BE2C (cell line): ENCODE results near the gene MAGI2.

Experiments used
- DNase-seq: peaks from one replicate; pipeline ENCODE4 v3.0.0-alpha.2; 2020
- H3K27me3 ChIP-seq: fragments of 250-450 bp; sonication (Bioruptor Pico); 2 replicates; pipeline ENCODE4 v1.5.1; 2020; ENCODE audit warnings: mild to moderate bottlenecking
- H3K36me3 ChIP-seq: fragments of 250-450 bp; sonication (Bioruptor Pico); 2 replicates; pipeline ENCODE4 v1.5.1; 2020; ENCODE audit warnings: mild to moderate bottlenecking
- H3K4me1 ChIP-seq: fragments of 250-450 bp; sonication (Bioruptor Pico); 2 replicates; pipeline ENCODE4 v1.5.1; 2020
- H3K4me3 ChIP-seq: 2 replicates; pipeline ENCODE4 v1.5.1; 2011; ENCODE audit warnings: low read depth, low read length
- H3K9me3 ChIP-seq: fragments of 250-450 bp; sonication (Bioruptor Pico); 2 replicates; pipeline ENCODE4 v1.5.1; 2020
- TF ChIP-seq, protein P1 (sequence below): IDR thresholded peaks from 2 replicates; pipeline ENCODE4 v1.5.1; 2012; ENCODE audit warnings: mild to moderate bottlenecking, low read depth, low read length

MAGI2 gene

GRCh38 chr7:78041423-78041822, 1412.0 kb downstream of the MAGI2 start:
- TF ChIP-seq, protein P1, sequence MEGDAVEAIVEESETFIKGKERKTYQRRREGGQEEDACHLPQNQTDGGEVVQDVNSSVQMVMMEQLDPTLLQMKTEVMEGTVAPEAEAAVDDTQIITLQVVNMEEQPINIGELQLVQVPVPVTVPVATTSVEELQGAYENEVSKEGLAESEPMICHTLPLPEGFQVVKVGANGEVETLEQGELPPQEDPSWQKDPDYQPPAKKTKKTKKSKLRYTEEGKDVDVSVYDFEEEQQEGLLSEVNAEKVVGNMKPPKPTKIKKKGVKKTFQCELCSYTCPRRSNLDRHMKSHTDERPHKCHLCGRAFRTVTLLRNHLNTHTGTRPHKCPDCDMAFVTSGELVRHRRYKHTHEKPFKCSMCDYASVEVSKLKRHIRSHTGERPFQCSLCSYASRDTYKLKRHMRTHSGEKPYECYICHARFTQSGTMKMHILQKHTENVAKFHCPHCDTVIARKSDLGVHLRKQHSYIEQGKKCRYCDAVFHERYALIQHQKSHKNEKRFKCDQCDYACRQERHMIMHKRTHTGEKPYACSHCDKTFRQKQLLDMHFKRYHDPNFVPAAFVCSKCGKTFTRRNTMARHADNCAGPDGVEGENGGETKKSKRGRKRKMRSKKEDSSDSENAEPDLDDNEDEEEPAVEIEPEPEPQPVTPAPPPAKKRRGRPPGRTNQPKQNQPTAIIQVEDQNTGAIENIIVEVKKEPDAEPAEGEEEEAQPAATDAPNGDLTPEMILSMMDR, result no peak
- Histone ChIP-seq H3K4me3 (no peak overlapping the region), H3K9me3 (no peaks in the 10 kb centered on the region), H3K36me3 (no peaks in the 10 kb centered on the region), H3K27me3 (no peaks in the 10 kb centered on the region), H3K4me1 (no peaks in the 10 kb centered on the region)
- DNase-seq, result no peak

DNA sequence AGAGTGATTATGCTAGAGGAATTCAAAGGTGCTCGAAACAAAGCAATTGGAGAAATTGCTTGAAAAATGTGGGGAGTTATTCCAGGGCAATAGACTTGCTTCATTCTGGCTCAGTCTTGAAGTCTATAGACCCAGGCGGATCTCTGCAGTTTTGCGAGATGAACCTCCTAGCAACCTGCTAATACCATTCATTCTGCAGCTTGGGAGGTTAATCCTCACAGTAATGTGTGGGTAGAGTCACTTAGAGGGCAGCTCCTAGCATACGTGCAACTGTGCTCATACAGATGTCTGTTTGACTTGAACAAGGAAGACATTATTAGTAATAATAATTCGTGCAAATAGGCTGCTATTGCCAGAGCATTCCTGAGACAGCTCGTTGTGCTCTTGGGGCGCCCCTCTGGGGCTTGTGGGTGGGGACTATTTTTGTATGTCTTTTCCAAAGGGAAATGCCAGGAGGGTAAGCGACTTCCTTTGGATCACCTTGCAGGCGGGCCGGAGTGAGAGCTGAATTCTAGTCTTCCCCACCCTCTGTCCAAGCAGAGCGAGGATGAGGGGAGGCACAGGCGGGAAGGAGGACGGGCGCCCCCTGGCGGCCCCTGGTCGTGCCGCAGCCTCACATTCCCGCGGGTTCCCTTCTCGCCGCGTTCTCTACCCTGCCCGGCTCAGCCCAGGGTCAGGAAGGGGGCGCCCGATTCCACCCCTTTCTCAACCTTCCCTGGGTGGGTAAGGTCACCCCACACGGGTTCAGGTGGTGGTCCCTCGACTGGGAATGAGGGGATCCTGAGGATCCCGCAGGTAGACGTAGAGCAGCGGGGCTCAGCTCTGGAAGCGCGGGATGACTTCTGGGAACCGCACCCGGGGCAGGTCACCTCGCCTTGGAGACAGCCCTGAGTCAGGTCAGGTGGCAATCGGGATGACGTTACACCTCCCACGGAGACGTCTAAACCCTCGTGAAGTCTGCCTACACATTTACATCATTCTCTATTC, 1413.4 kb downstream of the MAGI2 start:
- Histone ChIP-seq H3K27me3 (no peaks in the 10 kb centered on the region), H3K4me1 (no peaks in the 10 kb centered on the region), H3K4me3 (no peak overlapping the region), H3K9me3 (no peaks in the 10 kb centered on the region), H3K36me3 (no peaks in the 10 kb centered on the region)
- peak; percentile 19 for DNase-seq
- TF ChIP-seq, protein P1, result peak; percentile 39

DNA sequence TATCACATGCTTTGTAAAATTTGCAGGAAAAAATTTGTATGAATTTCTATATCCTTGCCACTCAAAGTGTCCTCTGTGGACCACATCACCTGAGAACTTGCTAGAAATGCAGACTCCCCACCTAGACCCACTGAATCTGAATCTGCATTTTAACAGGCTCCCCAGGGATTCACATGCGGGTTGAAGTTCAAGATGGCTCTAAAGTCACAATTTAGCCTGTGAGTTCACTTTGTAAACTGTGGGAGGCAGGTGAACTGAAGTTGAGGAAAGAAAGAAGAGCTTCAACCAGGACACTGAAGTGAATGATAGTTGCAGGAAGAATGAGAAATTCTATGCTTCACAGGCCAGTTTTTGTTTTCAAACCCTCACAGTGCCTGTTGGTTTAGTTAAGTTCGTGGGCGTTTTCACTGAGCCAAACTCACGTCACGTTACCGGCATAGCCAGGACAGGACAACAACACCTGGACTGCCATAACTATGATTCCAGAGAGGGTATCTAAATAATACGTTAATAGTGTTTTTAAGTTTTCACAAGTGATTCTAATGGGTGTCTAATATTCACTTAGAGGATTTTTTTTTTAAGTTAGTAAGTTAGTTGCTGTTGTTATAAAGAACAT, 1414.9 kb downstream of the MAGI2 start:
- H3K4me3 ChIP-seq, result no peak overlapping the region
- no peak for DNase-seq
- H3K27me3 ChIP-seq, result no peaks in the 10 kb centered on the region
- no peaks in the 10 kb centered on the region for H3K9me3 ChIP-seq
- H3K4me1 ChIP-seq, result no peaks in the 10 kb centered on the region
- no peaks in the 10 kb centered on the region for H3K36me3 ChIP-seq
- TF ChIP-seq, protein P1, result no peak

DNA sequence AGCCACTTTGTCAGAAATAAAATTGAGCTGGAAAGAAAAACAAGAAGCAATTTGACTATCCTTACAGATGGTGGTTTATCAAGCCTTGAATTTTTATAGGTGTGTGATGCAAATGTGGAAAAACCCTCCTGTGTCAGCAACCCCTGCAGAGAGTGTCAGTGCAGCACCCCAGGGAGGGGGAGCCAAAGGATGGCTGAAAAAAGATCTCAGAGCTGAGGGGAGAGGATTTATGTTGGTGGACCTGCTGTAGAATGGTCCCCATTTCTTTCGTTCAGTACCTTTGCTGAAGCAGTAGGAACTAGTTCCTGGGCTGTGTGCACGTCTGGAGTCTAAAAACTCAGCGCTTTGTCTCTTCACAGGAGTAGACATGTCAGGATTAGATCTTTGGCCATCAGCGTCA, 1415.9 kb downstream of the MAGI2 start:
- no peaks in the 10 kb centered on the region for H3K4me1 ChIP-seq
- TF ChIP-seq, protein P1, result no peak
- no peaks in the 10 kb centered on the region for H3K36me3 ChIP-seq
- DNase-seq, result no peak
- no peak overlapping the region for H3K4me3 ChIP-seq
- H3K9me3 ChIP-seq, result no peaks in the 10 kb centered on the region
- H3K27me3 ChIP-seq, result no peaks in the 10 kb centered on the region

DNA sequence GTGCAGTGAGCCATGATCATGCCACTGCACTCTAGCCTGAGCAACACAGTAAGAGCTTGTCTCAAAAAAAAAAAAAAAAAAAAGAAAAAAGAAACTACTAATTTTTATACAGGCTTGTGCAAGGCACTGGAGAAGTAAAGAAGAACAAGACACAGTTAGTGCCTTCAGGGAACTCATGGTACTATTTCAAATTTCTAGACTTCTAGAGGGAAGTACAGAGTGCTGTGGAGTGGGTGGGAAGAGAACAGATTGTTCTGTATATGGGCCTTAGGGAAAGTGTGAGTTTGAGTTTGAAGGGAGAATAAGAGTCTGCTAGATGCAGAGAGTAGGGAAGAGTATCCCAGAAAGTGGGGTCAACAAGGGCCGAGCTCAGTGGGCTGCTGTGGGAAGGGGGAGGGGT, 1420.1 kb downstream of the MAGI2 start:
- H3K9me3 ChIP-seq, result no peaks in the 10 kb centered on the region
- no peaks in the 10 kb centered on the region for H3K36me3 ChIP-seq
- no peaks in the 10 kb centered on the region for H3K4me1 ChIP-seq
- H3K4me3 ChIP-seq, result no peak overlapping the region
- TF ChIP-seq, protein P1, result no peak
- no peak for DNase-seq
- no peaks in the 10 kb centered on the region for H3K27me3 ChIP-seq

DNA sequence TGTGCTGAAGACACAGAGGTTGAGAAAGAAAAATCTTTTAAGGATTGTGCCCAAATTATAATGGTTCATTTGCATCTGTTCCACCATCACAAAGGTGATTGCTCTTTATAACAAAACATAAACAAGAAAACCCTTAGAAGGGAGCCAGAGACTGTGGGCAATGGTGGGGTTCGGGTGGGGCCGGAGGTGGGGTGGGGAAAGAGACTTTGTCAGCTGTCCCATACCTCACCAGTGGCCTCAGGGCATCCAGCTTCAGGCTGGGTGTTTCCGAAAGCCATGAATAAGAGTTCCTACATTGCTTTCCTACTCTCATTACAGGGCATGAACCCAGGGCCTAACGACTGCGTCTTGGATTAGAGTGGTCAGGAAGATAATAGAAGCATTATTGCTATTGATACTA, 1427.0 kb downstream of the MAGI2 start:
- Histone ChIP-seq H3K4me3 (no peak overlapping the region), H3K27me3 (no peaks in the 10 kb centered on the region), H3K4me1 (no peaks in the 10 kb centered on the region), H3K9me3 (no peaks in the 10 kb centered on the region), H3K36me3 (no peaks in the 10 kb centered on the region)
- DNase-seq, result no peak
- TF ChIP-seq, protein P1, result no peak
